Measurements from ENCODE around the gene CHD3.

DNA sequence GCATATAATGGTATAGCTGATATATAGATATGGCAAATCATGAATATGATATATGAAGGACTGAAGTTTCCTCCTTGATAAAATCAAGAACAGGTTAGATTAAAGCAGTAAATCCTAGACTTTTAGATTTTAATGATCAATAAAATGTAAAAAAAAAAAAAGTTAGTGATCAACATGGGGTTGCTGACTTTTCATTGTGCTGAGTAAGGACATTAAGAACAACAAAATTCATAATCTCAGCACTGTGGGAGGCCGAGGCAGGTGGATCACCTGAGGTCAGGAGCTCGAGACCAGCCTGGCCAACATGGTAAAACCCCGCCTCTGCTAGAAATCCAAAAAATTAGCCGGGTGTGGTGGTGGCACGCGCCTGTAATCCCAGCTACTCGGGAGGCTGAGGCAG, 10.4 kb upstream of the CHD3 start:
- TF ChIP-seq KLF16 (tag by site-specific recombination; IDR thresholded peaks at IDR 0.05) (no peak), MEIS1 (CRISPR knock-in tag; IDR thresholded peaks at IDR 0.05; ENCODE audit: borderline replicate concordance) (no peak)
